MM.1S (cell line): ENCODE data around the gene CARD10.

Experiments used
- DNase-seq: peaks from one replicate; pipeline ENCODE4 v3.0.0-alpha.2; 2015
- H2AFZ ChIP-seq: fragments of 300-600 bp; sonication (generic); 2 replicates; pipeline ENCODE4 v1.6.0; 2016; ENCODE audit warnings: antibody characterized with exemption, low read length
- H3F3A ChIP-seq: fragments of 300-600 bp; sonication (generic); 2 replicates; pipeline ENCODE4 v1.6.1; 2016; ENCODE audit warnings: mild to moderate bottlenecking, antibody characterized with exemption, low read length, moderate library complexity, mixed read lengths; ENCODE audit not compliant: insufficient read depth
- H3K27ac ChIP-seq: fragments of 300-600 bp; sonication (generic); 2 replicates; pipeline ENCODE4 v1.5.1; 2016; ENCODE audit warnings: mild to moderate bottlenecking, low read length
- H3K27me3 ChIP-seq: fragments of 300-600 bp; sonication (generic); replicated peaks from 2 replicates; pipeline ENCODE4 v1.6.0; 2016; ENCODE audit warnings: low read length; ENCODE audit not compliant: insufficient read depth
- H3K36me3 ChIP-seq: fragments of 300-600 bp; sonication (generic); replicated peaks from 2 replicates; pipeline ENCODE4 v1.6.1; 2016; ENCODE audit warnings: mild to moderate bottlenecking, low read length, mixed read lengths; ENCODE audit not compliant: insufficient read depth
- H3K4me1 ChIP-seq: fragments of 300-600 bp; sonication (generic); 2 replicates; pipeline ENCODE4 v1.6.1; 2016; ENCODE audit warnings: low read length, mixed read lengths
- H3K4me2 ChIP-seq: fragments of 300-600 bp; sonication (generic); 2 replicates; pipeline ENCODE4 v1.6.0; 2016; ENCODE audit warnings: low read depth, low read length
- H3K4me3 ChIP-seq: fragments of 300-600 bp; sonication (generic); 2 replicates; pipeline ENCODE4 v1.5.1; 2016; ENCODE audit warnings: low read length, mixed read lengths
- H3K79me2 ChIP-seq: fragments of 300-600 bp; sonication (generic); 2 replicates; pipeline ENCODE4 v1.6.1; 2016; ENCODE audit warnings: mixed run types, low read length, mixed read lengths
- H3K9ac ChIP-seq: fragments of 300-600 bp; sonication (generic); 2 replicates; pipeline ENCODE4 v1.6.1; 2016; ENCODE audit warnings: low read length, mixed read lengths
- H3K9me2 ChIP-seq: fragments of 300-600 bp; sonication (generic); replicated peaks from 2 replicates; pipeline ENCODE4 v1.6.1; 2016; ENCODE audit warnings: mild to moderate bottlenecking, low read length, mixed read lengths; ENCODE audit not compliant: insufficient read depth
- H3K9me3 ChIP-seq: fragments of 300-600 bp; sonication (generic); replicated peaks from 2 replicates; pipeline ENCODE4 v1.6.1; 2016; ENCODE audit warnings: mild to moderate bottlenecking, low read length, mixed read lengths; ENCODE audit not compliant: insufficient read depth
- H4K20me1 ChIP-seq: fragments of 300-600 bp; sonication (generic); 2 replicates; pipeline ENCODE4 v1.6.1; 2016; ENCODE audit warnings: mild to moderate bottlenecking, low read length, moderate library complexity, mixed read lengths; ENCODE audit not compliant: insufficient read depth
- CTCF ChIP-seq: fragments of 300-600 bp; sonication (generic); IDR thresholded peaks from 2 replicates; pipeline ENCODE4 v1.5.1; 2016; ENCODE audit warnings: antibody characterized with exemption, low read length, mixed read lengths
- EZH2 ChIP-seq: fragments of 300-600 bp; sonication (generic); optimal IDR thresholded peaks from 2 replicates; pipeline ENCODE3; 2017; ENCODE audit warnings: low read depth, mild to moderate bottlenecking, antibody characterized with exemption, low read length, mixed read lengths
- EZH2phosphoT487 ChIP-seq: fragments of 300-600 bp; sonication (generic); IDR thresholded peaks from 2 replicates; pipeline ENCODE4 v1.6.1; 2018; ENCODE audit warnings: antibody characterized with exemption, low read length

Gene CARD10

GRCh38 chr22:37556710-37557109 is 37.5 kb upstream of the CARD10 start:
- Histone ChIP-seq H3K9me2 (no peaks in the 10 kb centered on the region), H3K27me3 (peaks cover 74% of the 10 kb centered on the region), H3K36me3 (no peaks in the 10 kb centered on the region), H3K4me2 (no peak overlapping the region), H3K9me3 (no peaks in the 10 kb centered on the region), H3K27ac (no peak overlapping the region), H3K9ac (no peak overlapping the region), H3K79me2 (no peaks in the 10 kb centered on the region), H3F3A (no peaks in the 10 kb centered on the region), H3K4me1 (peaks cover 3% of the 10 kb centered on the region; the same call in 1 of the 2 replicates), H3K4me3 (no peak overlapping the region), H2AFZ (no peak overlapping the region), H4K20me1 (no peaks in the 10 kb centered on the region)
- TF ChIP-seq EZH2 (no peak), CTCF (no peak), EZH2phosphoT487 (no peak)
- DNase-seq: no peak

- no peak overlapping the region for H3K4me2 ChIP-seq
- H3K79me2 ChIP-seq: no peaks in the 10 kb centered on the region
- no peak overlapping the region for H2AFZ ChIP-seq
- H4K20me1 ChIP-seq: no peaks in the 10 kb centered on the region
- no peak for DNase-seq
- H3F3A ChIP-seq: no peaks in the 10 kb centered on the region
- H3K9ac ChIP-seq: no peak overlapping the region
- H3K9me3 ChIP-seq: no peaks in the 10 kb centered on the region
- H3K9me2 ChIP-seq: no peaks in the 10 kb centered on the region
- no peaks in the 10 kb centered on the region for H3K4me1 ChIP-seq
- no peak overlapping the region for H3K27ac ChIP-seq
- no peak overlapping the region for H3K4me3 ChIP-seq
- TF ChIP-seq CTCF (no peak), EZH2phosphoT487 (no peak), EZH2 (no peak)
- H3K36me3 ChIP-seq: no peaks in the 10 kb centered on the region
- H3K27me3 ChIP-seq: peaks cover 70% of the 10 kb centered on the region
Measured at GRCh38 chr22:37555029-37555428, 35.8 kb upstream of the CARD10 start.

GRCh38 chr22:37553725-37554124 is 34.5 kb upstream of the CARD10 start:
- Histone ChIP-seq H3K36me3 (no peaks in the 10 kb centered on the region), H3K4me1 (no peaks in the 10 kb centered on the region), H3K9me3 (no peaks in the 10 kb centered on the region), H2AFZ (no peak overlapping the region), H3K9me2 (no peaks in the 10 kb centered on the region), H3K27ac (no peak overlapping the region), H3K9ac (no peak overlapping the region), H3K79me2 (no peaks in the 10 kb centered on the region), H3K4me2 (no peak overlapping the region), H3K4me3 (no peak overlapping the region), H3K27me3 (peaks cover 57% of the 10 kb centered on the region), H3F3A (no peaks in the 10 kb centered on the region), H4K20me1 (no peaks in the 10 kb centered on the region)
- no peak for DNase-seq
- TF ChIP-seq EZH2 (no peak), CTCF (no peak), EZH2phosphoT487 (no peak)
